Body of pancreas (tissue), 4 donors: ENCODE measurements around the gene CT47A1.

Experiments used
- CTCF ChIP-seq, 7 experiments: fragments of 450-650 bp in 4 of 7; fragments of 200-600 bp in 3 of 7; sonication (generic) in 3 of 7; IDR thresholded peaks; one replicate each; pipeline ENCODE4 v1.5.1; 2016 to 2019; ENCODE audit warnings: antibody characterized with exemption in 7 of 7
- POLR2A ChIP-seq, 3 donors: fragments of 450-650 bp; IDR thresholded peaks; one replicate each; pipeline ENCODE4 v1.6.1; 2016; ENCODE audit warnings: antibody characterized with exemption in 3 of 3, mild to moderate bottlenecking in 2 of 3

GRCh38 chrX:121000589-121000988 is 15.0 kb upstream of the CT47A1 start:
- peak in 4 of 7 experiments; percentile 11 to 34 (median 26) for TF ChIP-seq CTCF (IDR thresholded peaks at IDR 0.05)
- no peak for TF ChIP-seq POLR2A (IDR thresholded peaks at IDR 0.05)
